Colon (tissue), 2 donors: ENCODE results near the gene SLC25A1.

Experiments used
- FAIRE-seq: peaks from 2 replicates; lab custom pipeline; 2012; peaks lifted over from hg19 to GRCh38; lab: Jason Lieb, UNC
- donor health status: control.
- donor health status: control.

SLC25A1 gene

GRCh38 chr22:19178657-19179496 is at the start of gene SLC25A1:
SLC25A1 (minus strand) TSS chr22:19178736; CDS start chr22:19178673, 63 bp downstream.
- FAIRE-seq, result no peak

- no peak for FAIRE-seq
These were observed 49.6 kb upstream of the SLC25A1 start for GRCh38 chr22:19228179-19228578.

DNA sequence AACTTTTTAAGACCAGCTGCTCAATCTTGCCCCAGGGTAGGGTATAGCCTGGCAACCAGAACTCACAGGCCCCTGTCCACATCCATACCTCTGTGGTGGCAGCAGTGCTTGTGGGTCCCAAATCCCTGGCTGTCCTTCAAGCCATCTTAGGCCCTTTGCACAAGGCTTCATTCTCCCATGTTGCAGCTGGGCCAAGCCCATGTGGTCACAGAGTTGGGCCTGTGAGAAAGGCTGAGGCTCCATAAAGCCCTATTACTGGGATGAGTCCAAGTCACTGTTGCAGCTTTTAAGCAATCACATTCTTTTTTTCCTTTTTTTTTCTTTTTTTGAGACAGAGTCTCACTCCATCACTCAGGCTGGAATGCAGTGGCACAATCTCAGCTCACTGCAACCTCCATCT is 47.9 kb upstream of the SLC25A1 start:
- FAIRE-seq, result no peak

GRCh38 chr22:19225560-19225959 is 47.0 kb upstream of the SLC25A1 start:
- no peak for FAIRE-seq

DNA sequence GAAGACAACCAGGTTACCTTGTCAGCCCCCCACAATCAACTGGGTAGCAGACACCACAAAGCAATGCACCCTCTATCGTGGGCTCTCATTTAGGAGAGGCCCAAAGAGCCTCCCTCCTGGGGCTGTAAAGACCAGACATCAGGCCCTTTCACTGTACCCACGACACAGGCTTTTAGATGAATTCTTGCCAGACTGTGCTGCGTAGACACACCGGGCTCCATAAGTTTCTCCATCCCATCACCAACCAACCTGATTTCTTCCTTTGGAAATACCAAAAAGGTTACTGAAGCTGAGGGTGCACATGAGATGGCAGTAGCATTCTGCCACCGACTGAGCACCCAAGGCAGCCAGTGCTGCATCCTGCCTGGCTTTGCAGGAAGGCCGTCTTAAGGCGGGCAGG is 46.4 kb upstream of the SLC25A1 start:
- FAIRE-seq, result no peak

DNA sequence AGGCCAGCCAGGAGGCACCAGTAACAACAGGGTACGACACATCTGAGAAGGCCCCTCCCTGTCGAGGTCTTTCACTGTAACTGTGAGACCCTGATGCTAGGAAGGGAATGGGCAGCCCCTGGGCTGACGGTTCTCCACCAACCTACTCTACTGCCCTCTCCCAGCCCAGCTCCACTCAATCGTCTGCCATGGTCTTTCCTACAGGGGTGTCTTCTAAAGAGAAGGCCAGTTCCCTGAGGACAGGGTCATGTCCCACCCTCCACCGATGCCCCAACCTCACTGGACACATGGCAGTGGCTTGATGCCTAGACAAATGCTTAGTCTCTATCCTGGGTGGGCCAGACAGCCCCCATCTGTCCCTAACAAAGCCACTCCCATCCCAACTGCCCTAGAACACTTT is 46.0 kb upstream of the SLC25A1 start:
- FAIRE-seq, result no peak

DNA sequence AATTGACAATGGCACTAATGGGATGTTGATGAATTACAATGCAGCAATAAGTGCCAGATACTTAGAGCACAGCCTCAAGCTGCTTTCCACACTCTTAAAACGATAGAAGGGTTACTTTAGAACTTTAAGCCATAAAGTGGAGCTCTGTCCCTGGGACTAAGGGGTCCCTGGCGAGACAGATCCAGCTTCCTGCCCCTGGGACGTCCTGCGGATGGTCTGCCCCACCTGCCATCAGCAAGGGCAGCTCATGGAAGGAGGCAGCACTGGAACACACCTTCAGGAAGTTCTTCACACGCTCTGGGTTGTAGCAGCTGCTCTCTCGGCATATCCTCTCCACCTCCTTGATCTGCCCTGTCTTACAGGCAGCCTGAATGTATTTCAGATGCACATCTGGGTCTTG is 45.1 kb upstream of the SLC25A1 start:
- FAIRE-seq, result no peak

DNA sequence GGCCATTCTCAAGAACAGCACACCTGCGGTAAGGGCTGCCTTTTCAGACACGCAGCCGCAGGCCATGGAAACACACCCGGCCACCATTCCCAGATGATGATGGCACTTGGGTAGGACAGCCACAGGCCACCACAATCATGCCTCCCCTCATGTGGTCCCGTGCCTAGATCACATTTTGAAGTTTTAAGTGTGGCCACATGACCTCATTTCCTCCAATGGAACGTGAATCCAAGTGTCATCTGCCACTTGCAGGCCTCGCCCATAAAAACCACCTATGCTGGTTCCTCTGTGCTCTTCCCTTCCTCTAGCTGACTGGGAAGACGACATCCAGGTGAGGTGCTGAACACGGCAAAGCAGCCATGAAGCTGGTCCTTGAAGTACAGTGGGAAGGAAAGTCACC is 44.6 kb upstream of the SLC25A1 start:
- FAIRE-seq, result no peak

GRCh38 chr22:19222242-19223005 is 43.9 kb upstream of the SLC25A1 start:
- no peak for FAIRE-seq

DNA sequence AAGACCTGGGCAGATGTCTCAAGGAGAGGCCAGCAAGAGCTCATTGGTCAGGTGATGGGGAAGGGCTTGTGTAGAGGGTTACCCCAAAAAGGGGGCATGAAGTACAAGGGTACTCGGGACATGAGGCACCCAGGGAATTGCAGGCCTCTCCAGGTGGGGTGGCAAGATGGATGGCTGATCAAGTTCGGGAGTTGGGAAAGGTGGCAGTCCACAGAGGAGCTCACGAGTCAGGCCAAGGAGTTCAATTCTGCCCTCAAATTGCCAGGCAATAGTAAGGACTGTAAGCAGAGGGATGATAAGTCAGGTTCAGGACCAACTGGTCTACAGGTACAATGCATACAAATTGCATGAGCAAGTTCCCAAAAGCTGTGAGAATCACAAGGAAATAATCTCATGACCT is 42.3 kb upstream of the SLC25A1 start:
- no peak for FAIRE-seq

- no peak for FAIRE-seq
These were observed 40.2 kb upstream of the SLC25A1 start for GRCh38 chr22:19218541-19219233.

GRCh38 chr22:19216579-19216978 is 38.0 kb upstream of the SLC25A1 start:
- FAIRE-seq, result no peak

- no peak for FAIRE-seq
These were observed 36.8 kb upstream of the SLC25A1 start for GRCh38 chr22:19215360-19215759.

- FAIRE-seq, result no peak
These were observed 35.5 kb upstream of the SLC25A1 start for GRCh38 chr22:19214078-19214473.

GRCh38 chr22:19213442-19214077 is 35.0 kb upstream of the SLC25A1 start:
- FAIRE-seq, result no peak

GRCh38 chr22:19213001-19213400 is 34.5 kb upstream of the SLC25A1 start:
- no peak for FAIRE-seq

DNA sequence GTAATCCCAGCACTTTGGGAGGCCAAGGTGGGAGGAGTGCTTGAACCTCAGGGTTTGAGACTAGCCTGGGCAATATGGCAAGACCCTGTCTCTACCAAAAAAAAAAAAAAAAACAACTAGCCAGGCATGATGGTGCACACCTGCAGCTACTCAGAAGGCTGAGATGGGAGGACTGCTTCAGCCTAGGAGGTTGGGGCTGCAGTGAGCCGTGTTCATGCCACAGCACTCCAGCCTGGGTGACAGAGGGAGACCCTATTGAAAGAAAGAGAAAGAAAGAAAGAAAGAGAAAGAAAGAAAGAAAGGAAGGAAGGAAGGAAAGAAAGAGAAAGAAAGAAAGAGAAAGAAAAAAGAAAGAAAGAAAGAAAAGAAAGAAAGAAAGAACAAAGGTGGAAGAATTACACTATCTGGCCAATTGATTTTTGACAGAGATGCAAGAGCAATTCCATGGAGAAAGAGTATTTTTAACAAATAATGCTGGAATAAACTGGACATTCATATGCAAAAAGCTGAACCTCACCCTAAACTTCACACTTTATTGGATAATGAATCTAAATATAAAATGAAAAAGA is 33.9 kb upstream of the SLC25A1 start:
- FAIRE-seq, result no peak

DNA sequence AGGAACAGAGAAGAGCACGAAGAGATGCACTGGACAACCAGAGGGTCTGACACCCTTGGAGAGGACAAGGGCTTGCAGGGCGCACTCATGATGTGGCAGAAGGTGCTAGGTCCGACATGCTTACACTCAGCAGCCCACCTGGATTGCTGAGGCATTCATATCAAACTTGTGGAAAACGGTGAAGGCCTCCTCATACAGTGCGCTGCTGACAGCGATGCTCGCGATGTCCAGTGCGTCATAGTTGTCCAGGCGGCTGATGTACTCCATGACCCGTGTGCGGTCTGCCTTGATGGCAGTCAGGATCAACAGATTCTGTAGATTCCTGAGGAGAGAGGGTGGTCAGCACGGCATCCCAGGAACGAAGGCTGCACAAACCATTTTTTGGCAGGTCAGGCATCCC is 31.7 kb upstream of the SLC25A1 start:
- no peak for FAIRE-seq

- no peak for FAIRE-seq
These were observed 29.8 kb upstream of the SLC25A1 start for GRCh38 chr22:19208287-19208847.

DNA sequence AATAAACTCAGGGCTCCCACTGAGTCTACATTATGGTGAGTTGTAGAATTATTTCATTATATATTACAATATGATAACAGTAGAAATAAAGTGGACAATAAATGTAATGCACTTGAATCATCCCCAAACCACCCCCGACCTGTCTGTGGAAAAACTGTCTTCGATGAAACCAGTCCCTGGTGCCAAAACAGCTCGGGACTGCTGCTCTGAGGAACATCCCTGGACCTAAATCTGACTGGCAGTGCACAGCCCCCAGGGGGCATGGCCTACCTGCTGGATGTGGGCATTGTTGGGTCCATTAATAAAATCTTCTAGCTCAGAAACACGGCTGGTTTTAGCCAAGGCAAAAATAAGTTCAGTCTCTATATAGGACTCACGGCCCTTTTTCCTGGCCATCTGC is 29.3 kb upstream of the SLC25A1 start:
- FAIRE-seq, result no peak

GRCh38 chr22:19207401-19207808 is 28.9 kb upstream of the SLC25A1 start:
- no peak for FAIRE-seq

DNA sequence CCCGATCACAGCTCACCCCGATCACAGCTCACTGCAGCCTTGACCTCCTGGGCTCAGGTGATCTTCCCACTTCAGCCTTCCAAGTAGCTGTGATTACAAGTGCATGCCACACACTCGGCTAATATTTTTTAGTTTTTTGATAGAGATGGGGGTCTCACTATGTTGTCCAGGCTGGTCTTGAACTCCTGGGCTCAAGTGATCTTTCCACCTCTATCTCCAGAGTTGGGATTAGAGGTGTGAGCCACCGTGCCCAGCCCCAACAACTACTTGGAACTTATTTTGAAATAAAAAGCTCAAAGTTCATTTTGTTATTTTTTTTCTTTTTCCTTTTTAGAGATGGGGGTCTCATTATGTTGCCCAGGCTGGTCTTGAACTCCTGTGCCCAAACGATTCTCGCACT is 27.8 kb upstream of the SLC25A1 start:
- FAIRE-seq, result no peak
